OCI-LY1 (cell line): ENCODE measurements around the gene F2RL1.
"Not testable (repeated sequence)": the region's sequence is repeated elsewhere in the genome, so short reads cannot be mapped to it uniquely, and the experiment has no call there.

Experiments used
- H2AFZ ChIP-seq: fragments of 200-600 bp; sonication (generic), shearing (Covaris generic); 2 replicates; pipeline ENCODE4 v1.6.0; 2014; ENCODE audit warnings: antibody characterized with exemption, mild to moderate bottlenecking, low read length
- H3F3A ChIP-seq: fragments of 200-600 bp; sonication (generic), shearing (Covaris generic); 2 replicates; pipeline ENCODE4 v1.6.0; 2014; ENCODE audit warnings: mild to moderate bottlenecking, antibody characterized with exemption, low read length, moderate library complexity; ENCODE audit not compliant: insufficient read depth
- H3K27ac ChIP-seq: fragments of 200-600 bp; sonication (generic); 2 replicates; pipeline ENCODE4 v1.5.1; 2014; ENCODE audit warnings: low read length, mixed run types, mild to moderate bottlenecking, low read depth; ENCODE audit not compliant: poor library complexity, severe bottlenecking
- H3K27me3 ChIP-seq: fragments of 200-600 bp; sonication (generic); 2 replicates; pipeline ENCODE4 v1.6.0; 2014; ENCODE audit warnings: antibody characterized with exemption, mild to moderate bottlenecking, low read length, moderate library complexity; ENCODE audit not compliant: insufficient read depth
- H3K36me3 ChIP-seq: fragments of 200-600 bp; sonication (generic); 2 replicates; pipeline ENCODE4 v1.6.1; 2014; ENCODE audit warnings: mild to moderate bottlenecking, antibody characterized with exemption, low read length, moderate library complexity, mixed read lengths; ENCODE audit not compliant: insufficient read depth
- H3K4me1 ChIP-seq: fragments of 200-600 bp; sonication (generic); 2 replicates; pipeline ENCODE4 v1.5.1; 2014; ENCODE audit warnings: mild to moderate bottlenecking, low read length, moderate library complexity; ENCODE audit not compliant: insufficient read depth, severe bottlenecking
- H3K4me2 ChIP-seq: fragments of 200-600 bp; sonication (generic), shearing (Covaris generic); 2 replicates; pipeline ENCODE4 v1.6.1; 2014; ENCODE audit warnings: low read length
- H3K4me3 ChIP-seq: fragments of 200-600 bp; sonication (generic); 2 replicates; pipeline ENCODE4 v1.5.1; 2014; ENCODE audit warnings: low read length, low read depth, mild to moderate bottlenecking, mixed read lengths; ENCODE audit not compliant: poor library complexity, severe bottlenecking
- H3K79me2 ChIP-seq: fragments of 200-600 bp; shearing (Covaris generic); 2 replicates; pipeline ENCODE4 v1.6.1; 2016; ENCODE audit warnings: mixed run types, low read length, mixed read lengths; ENCODE audit not compliant: insufficient read depth
- H3K9ac ChIP-seq: fragments of 200-600 bp; sonication (generic), shearing (Covaris generic); 2 replicates; pipeline ENCODE4 v1.6.1; 2014; ENCODE audit warnings: mild to moderate bottlenecking, low read length, mixed read lengths
- H3K9me2 ChIP-seq: fragments of 200-600 bp; sonication (generic), shearing (Covaris generic); 2 replicates; pipeline ENCODE4 v1.6.1; 2014; ENCODE audit warnings: low read depth, mild to moderate bottlenecking, low read length, mixed read lengths
- H3K9me3 ChIP-seq: fragments of 200-600 bp; shearing (Covaris generic); 2 replicates; pipeline ENCODE4 v1.6.1; 2014; ENCODE audit warnings: low read length, mixed read lengths
- H4K20me1 ChIP-seq: fragments of 200-600 bp; sonication (generic), shearing (Covaris generic); 2 replicates; pipeline ENCODE4 v1.6.0; 2016; ENCODE audit warnings: mild to moderate bottlenecking, low read length; ENCODE audit not compliant: insufficient read depth
- EZH2 ChIP-seq: fragments of 200-600 bp; sonication (generic), shearing (Covaris generic); IDR thresholded peaks from 2 replicates; pipeline ENCODE4 v1.8.0; 2017; ENCODE audit warnings: borderline replicate concordance, mixed run types, mild to moderate bottlenecking, antibody characterized with exemption, low read length, moderate library complexity, mixed read lengths
- TF ChIP-seq, protein P1 (sequence below): fragments of 200-600 bp; sonication (generic), shearing (Covaris generic); IDR thresholded peaks from 2 replicates; pipeline ENCODE4 v1.5.1; 2017; ENCODE audit warnings: mild to moderate bottlenecking, antibody characterized with exemption, low read length, moderate library complexity, mixed read lengths

F2RL1 gene

DNA sequence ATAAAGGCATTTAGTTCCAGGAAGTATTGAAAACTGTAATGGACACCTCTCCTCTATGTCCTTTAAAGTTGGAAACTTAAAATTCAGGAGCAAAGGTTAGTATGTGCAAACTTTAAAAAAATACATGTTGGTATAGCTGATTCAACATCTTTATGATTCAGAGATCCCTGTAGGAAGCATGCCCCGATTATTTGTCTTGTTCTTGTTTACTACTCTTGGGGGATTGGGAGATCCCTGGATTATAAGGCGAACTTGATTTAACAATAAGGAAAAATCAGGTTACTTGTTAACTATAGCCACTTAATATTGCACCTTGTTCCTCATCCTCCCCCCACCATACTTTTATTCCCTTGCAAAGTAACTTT, 1.7 kb downstream of the F2RL1 start:
- Histone ChIP-seq H3K79me2 (no peaks in the 10 kb centered on the region), H3K27ac (no peak overlapping the region), H3F3A (no peaks in the 10 kb centered on the region), H3K36me3 (no peaks in the 10 kb centered on the region), H3K27me3 (no peaks in the 10 kb centered on the region; the same call in 1 of the 2 replicates), H3K9ac (no peak overlapping the region), H3K9me3 (no peaks in the 10 kb centered on the region), H3K4me2 (no peak overlapping the region), H3K4me3 (no peak overlapping the region), H3K9me2 (no peaks in the 10 kb centered on the region), H3K4me1 (no peaks in the 10 kb centered on the region), H2AFZ (no peak overlapping the region), H4K20me1 (no peaks in the 10 kb centered on the region)
- no peak for TF ChIP-seq EZH2
- TF ChIP-seq, protein P1, sequence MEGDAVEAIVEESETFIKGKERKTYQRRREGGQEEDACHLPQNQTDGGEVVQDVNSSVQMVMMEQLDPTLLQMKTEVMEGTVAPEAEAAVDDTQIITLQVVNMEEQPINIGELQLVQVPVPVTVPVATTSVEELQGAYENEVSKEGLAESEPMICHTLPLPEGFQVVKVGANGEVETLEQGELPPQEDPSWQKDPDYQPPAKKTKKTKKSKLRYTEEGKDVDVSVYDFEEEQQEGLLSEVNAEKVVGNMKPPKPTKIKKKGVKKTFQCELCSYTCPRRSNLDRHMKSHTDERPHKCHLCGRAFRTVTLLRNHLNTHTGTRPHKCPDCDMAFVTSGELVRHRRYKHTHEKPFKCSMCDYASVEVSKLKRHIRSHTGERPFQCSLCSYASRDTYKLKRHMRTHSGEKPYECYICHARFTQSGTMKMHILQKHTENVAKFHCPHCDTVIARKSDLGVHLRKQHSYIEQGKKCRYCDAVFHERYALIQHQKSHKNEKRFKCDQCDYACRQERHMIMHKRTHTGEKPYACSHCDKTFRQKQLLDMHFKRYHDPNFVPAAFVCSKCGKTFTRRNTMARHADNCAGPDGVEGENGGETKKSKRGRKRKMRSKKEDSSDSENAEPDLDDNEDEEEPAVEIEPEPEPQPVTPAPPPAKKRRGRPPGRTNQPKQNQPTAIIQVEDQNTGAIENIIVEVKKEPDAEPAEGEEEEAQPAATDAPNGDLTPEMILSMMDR: no peak

DNA sequence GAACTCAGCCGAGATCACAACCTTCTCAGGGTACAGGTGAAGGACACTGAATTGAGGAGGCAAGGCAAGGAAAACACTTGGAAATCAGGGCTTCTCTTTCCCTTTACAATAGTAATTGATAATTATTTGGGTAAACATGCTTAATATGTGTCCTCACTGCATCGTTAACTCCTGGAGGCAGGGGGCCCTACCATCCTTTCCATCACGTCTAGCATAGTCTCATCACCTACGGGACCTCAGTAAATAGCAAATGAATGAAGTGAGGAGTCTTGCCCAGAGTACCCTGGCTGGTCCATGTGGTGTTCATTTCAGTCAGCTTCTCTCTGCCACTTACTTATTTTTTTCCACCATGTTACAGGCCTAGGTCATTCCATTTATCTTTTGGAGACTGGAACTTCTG, 2.3 kb downstream of the F2RL1 start:
- Histone ChIP-seq H3K27ac (no peak overlapping the region), H3K79me2 (no peaks in the 10 kb centered on the region)

DNA sequence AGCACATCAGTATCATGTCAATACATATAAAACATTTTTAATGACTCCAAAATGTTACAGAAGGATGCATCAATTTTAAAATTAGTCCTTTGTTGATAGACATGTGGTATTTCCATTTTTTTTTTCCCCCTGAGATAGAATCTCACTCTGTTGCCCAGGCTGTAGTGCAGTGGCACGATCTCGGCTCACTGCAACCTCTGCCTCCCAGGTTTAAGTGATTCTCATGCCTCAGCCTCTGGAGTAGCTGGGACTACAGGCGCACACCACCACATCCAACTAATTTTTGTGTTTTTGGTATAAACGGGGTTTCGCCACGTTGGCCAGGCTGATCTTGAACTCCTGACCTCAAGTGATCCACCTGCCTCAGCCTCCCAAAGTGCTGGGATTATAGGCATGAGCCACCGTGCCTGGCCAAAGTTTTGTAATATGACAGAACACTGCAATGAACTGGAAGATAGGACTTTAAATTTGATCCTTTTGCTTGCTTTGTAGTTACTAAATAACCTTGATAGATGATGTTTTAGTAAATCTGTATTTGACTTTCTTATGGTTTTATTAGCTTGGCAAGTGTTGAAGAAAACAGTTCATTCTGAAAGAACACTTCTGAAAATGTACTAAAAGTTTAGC, 3.4 kb downstream of the F2RL1 start:
- not testable (repeated sequence) for H3K4me3 ChIP-seq, H3K4me1 ChIP-seq, H3K79me2 ChIP-seq, H3K9me3 ChIP-seq, H3K36me3 ChIP-seq, H3F3A ChIP-seq, H3K27me3 ChIP-seq, H2AFZ ChIP-seq, H3K27ac ChIP-seq, H3K9me2 ChIP-seq, H3K9ac ChIP-seq, H4K20me1 ChIP-seq, H3K4me2 ChIP-seq

More for the DNA sequence above, 2.3 kb downstream of the F2RL1 start:
- no peaks in the 10 kb centered on the region for H3F3A ChIP-seq
- H4K20me1 ChIP-seq: no peaks in the 10 kb centered on the region
- TF ChIP-seq, protein P1: no peak
- no peak for TF ChIP-seq EZH2
- no peaks in the 10 kb centered on the region for H3K36me3 ChIP-seq
- H2AFZ ChIP-seq: no peak overlapping the region
- no peaks in the 10 kb centered on the region; the same call in 1 of the 2 replicates for H3K27me3 ChIP-seq
- H3K4me2 ChIP-seq: no peak overlapping the region
- no peaks in the 10 kb centered on the region for H3K4me1 ChIP-seq
- no peaks in the 10 kb centered on the region for H3K9me2 ChIP-seq
- H3K9me3 ChIP-seq: no peaks in the 10 kb centered on the region
- H3K9ac ChIP-seq: no peak overlapping the region
- no peak overlapping the region for H3K4me3 ChIP-seq

GRCh38 chr5:76826416-76826815, 7.6 kb downstream of the F2RL1 start:
- H3K4me3 ChIP-seq, H2AFZ ChIP-seq, H3F3A ChIP-seq, H3K36me3 ChIP-seq, H3K79me2 ChIP-seq, H3K4me1 ChIP-seq, H3K4me2 ChIP-seq, H3K9ac ChIP-seq, H4K20me1 ChIP-seq, H3K9me2 ChIP-seq, H3K27me3 ChIP-seq, H3K9me3 ChIP-seq, H3K27ac ChIP-seq: not testable (repeated sequence)
